T follicular helper cell (primary cell): Measurements from ENCODE around the gene JAML.

Experiments
- DNase-seq: peaks from one replicate; pipeline ENCODE4 v3.0.0-alpha.2; 2020; ENCODE audit warnings: low read depth

JAML gene

DNA sequence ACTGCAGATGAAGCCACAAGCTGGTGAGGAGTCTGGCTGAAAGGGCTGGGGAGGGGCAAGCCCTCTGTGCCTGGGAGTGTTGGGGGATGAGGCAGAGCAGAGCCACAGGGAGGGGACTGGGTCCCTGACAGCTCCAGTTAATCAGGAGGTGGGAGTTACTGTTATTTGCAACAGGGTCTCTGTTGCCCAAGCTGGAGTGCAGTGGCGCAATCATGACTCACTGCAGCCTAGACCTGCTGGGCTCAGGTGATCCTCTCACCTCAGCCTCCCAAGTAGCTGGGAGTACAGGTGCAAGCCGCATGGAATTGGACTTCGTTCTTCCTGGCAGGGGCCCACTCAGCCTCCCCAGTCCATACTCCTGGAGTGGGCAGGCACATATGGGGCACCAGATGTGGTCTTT, 56.1 kb downstream of the JAML start:
- no peak for DNase-seq

DNA sequence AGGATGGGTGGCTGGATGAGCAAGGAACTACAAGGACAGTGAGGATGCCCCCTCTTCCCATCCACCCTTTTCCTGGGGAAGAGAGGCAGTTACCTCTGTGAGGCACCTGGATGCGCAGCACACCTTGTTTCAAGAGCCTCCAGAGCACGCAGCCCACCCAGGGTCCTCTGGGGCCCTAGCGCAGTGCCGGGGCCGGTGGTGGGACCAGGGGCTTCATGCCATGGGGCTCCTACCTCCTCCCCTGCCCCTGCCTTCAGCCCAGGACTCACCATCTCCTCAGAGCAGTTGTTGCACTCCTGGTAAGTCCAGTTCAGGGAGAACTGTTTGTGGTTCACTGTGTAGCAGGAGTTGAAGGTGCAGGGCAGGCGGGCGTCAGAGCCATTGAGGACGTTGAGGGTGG, 56.5 kb downstream of the JAML start:
- no peak for DNase-seq

DNA sequence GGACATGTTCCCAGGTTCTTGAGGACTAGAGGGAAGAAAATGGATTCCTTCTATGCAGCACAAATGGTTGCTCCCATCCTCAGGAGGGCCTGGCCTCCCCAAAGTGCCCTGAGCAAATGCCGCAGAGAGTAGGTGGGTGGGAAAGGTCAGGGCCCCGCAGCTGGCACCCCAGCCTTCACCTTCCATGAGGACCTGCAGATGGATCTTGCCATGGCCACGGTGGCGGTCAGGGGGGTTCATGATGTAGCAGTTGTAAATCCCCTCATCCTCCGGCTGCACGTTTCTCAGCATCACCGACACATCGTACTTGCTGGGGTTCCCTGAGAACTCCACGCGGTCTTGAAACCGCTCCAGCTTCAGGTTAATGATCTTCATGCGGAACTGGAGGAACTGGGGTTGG, 56.9 kb downstream of the JAML start:
- no peak for DNase-seq

DNA sequence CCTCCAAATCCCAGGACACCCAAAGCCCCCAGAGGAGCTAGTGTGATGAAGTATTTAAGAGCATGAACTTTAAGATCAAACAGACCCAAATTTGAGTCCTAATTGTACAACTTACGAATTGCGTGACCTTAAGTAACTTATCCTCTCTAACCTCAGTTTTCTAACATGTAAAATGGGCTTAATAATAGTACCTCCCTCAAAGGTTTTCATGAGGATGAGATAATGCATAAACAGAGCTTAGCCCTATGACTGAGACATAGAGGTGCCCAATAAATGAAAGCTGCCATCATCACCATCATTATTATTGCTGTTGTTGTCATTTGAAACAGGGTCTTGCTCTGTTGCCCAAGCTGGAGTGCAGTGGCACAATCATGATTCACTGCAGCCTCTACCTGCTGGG, 57.6 kb downstream of the JAML start:
- DNase-seq, result no peak

DNA sequence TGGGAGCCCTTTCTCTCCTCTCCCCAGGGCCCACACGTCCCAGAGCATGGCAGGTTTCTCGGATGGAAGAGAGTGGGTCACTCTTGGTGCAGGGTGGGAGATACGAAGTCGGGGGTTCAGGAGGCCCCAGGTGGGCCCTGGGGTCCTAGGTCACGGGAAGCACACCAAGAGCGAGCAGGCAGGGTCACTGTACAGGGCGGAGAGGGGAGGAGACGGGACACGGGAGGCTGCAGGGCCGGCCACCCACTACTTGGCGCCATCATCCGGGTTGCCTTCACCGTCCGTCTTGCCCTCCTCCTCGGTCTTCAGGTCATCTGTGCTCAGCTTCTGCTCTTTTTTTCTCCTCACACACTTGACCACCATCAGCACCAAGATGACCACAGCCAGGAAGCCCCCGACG, 58.2 kb downstream of the JAML start:
- no peak for DNase-seq

DNA sequence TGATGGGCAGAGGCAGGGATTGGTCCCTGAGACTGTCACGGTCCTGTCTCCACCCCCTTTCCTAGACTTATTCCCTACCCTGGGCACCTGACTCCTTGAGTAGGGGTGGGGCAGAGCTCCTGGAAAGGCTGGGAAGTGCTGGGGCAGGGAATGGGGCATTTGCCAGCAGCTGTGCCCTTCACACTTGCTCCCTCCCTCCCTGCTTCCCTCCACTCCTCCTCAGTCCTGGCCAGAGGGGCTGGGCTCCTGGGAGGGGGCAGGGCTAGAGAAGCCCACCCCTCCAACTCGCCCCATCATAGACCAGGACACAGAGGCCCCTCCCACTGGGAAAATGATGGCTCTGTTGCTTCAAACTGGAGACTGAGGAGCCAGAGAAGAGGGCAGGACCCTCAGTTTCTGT, 59.9 kb downstream of the JAML start:
- DNase-seq, result no peak

DNA sequence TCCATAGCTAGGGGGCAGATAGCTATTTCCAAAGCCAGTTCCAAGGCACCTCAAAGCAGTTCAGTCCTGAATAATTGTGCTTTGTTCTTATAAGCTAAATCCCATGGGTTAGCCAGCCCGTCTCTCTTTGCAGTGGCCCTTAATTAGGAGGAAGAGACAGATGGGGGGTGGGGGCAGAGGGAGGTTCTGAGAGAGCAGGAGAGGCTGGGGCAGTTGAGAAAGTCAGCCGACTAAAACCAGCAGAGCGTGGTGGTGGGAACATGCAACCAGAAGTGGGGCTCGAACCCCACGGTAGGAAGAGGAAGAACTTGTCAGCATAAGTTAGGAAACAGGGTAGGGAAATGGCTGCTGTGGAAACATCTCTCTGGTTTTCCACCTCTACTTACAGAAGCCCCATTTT, 61.3 kb downstream of the JAML start:
- DNase-seq, result no peak

DNA sequence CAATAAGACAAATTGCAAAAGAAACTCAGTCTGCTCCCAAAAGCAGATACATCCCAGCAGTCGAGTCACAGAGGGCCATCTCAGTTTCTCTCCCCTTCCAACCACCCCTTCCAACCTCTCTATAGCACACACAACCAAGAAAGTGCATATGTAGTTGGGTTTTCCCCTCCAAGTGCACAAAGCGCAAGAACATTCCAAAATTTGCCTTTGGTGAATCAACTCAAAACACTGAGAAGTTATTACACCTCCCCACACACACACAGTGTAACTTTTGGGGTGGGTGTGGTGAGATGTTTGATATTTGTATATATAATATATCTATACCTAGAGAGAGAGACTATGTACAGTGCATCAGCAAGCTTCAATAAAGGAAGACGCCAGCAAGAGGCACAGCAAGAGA, 62.0 kb downstream of the JAML start:
- DNase-seq, result no peak

DNA sequence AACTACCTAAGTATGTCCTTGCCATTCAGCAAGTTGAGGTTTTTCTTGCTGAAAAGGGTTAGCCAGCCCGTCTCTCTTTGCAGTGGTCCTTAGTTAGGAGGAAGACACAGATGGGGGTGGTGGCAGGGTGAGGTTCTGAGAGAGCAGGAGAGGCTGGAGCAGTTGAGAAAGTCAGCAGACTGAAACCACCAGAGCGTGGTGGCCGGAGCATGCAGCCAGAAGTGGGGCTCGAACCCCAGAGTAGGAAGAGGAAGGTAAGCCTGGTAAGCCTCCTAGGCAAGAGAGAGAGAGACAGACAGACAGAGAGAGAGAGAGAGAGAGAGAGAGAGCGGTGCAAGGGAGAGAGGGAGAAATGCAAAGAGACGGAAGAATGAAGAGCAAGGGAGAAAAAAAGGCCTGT, 63.0 kb downstream of the JAML start:
- no peak for DNase-seq

DNA sequence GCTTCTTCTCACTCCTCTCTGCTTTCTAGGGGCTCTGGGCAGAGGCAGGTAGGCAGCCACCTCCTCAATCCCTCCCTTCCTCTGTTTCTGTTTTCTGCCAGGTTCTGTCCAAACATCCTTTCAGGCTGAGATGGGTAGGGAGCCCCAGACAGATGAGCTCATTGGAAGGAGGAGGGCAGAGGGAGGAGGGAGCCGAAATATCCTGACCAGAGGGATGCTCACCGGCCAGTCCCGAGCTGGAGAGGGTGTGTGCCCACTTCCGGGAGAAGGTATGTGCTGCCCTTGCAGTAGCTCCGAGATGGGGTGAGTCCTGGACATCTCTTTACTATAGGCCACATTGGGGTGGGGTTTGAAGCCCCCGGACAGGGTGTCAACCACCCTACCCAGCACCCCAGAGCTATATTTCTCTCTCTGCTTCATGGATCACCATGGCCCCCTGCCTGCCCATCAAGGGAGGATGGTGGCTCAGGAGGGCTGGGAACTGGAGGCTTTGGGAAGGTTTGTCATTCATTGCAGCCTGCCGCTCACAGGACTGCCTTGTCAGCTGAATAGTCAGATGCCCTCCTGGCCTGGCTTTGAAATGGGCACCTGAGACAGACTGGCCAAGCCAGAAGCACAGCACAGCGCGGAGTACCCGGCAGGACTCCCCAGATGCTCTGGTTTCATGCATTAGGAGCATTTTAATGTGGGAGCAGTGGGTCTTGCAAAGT, 67.5 kb downstream of the JAML start:
- DNase-seq, result no peak

DNA sequence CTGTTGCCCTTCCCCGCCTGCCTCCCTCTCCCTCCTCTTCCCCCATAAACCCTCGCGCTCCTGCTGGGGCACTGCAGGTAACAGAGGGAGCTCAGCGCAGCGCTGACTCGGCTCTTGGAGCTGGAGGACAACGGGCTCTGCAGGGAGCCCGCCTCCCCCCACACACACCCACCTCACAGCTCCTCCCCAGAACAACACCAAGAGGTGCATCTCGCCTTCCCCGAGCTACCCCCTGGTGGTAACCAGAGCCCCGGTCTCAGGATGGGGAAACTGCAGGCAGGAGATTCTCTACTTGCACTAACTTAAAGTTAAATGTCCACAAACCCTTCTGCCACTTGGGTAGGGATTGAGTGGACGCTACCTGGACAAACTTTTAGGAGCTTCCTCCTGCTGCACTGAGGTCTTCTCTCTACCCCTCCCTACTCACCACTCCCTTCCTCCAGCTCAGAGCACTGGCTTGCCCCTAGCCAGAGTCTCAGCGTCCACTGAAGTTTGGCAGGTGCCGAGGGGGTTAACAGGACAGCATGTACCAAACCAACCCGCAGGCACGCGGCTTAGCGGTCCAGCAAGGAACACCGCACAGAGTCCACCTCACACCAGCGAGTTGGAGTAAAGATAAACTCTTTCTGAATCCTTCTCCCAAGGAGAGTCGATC, 68.2 kb downstream of the JAML start:
- DNase-seq, result no peak

DNA sequence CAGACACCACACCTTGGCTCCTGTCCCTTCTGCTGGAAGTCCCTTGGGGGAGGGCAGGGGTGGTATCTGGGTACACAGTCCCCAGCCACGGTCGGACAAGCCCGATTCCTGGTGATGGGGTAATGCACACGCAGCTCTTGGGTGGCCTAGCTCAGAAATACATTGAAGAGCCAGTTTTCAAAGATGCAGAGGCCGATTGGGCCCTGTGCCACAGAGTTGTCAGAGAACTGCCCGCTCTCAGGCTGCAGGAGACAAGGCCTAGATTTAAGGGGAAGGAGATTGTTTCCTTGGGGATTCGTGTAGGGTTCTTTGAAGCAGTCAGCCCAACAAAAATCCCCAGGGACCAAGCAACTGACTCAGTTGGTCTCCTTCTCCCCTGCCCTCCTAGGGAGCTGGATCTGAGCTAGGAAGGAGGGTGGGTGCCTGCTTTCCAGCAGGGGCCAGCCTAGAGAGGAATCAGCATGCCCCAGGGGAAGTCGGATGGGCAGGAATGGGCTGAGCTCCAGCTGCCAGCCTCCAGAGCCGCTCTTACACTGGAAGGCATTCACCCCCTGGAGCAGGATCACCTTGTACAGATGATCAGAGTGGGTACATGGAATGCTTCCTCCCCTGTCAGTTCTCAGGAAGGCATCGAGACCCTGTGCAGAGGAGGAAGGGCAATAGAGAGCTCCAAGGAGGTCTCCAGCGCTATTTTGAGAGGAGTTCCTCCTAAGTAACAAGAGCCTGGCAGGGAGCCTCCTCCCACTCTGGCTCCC, 68.9 kb downstream of the JAML start:
- no peak for DNase-seq

DNA sequence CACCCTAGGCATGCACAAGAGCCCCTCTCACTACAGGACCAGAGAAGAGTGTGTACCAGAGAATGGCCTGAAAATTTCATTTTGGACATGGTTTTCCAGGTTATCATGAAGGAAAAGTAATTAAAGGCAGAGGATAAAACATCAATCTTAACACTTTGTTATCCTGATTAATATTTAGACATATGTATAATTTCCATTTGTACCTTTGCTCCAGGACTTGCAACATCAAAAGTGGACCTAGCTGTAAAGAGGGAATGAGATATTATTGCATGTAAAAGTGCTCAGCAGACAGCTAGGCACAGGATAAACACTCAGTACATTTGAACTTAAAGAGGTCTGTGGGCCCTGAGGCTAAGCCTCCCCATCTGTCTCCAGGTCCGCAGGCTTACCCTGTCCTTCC, 70.2 kb downstream of the JAML start:
- DNase-seq, result no peak

DNA sequence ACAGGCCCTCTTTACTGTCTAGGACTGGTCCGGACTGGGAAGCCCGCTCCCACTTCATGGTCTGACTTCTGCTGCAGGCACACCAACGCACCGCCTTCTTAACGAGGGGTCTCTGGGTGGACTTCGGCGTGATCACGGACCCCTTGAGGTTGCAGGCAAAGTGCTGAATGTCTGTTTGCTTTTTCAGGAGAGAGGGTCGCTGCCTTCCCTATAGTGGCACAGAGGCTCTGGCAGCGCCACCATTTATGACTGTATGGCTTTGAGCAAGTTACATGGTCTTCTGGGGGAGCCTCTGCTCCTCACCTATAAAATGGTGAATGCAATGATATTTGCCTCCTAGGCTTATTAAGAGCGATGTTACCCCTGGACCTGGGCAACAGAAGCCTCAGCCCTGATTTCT, 70.8 kb downstream of the JAML start:
- DNase-seq, result no peak

DNA sequence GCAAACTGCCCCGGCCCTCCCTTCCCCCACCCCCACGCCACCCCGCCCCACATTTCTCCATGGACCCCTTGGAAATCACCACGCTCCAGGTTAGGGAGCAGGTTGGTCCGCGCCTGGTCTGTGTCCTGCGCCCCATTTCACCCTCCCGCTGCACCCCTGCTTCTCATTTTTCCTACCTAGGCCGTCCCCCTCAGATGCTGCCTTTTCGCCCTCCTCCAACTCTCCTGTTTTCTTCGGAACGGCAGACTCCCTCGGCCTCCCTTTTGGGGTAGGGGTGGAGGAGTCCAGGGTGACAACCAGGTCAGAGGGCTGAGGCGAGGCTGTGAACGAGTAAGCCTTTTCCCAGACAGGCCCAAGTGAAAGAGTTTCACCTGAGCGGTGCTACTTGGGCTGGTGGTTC, 71.3 kb downstream of the JAML start:
- no peak for DNase-seq

DNA sequence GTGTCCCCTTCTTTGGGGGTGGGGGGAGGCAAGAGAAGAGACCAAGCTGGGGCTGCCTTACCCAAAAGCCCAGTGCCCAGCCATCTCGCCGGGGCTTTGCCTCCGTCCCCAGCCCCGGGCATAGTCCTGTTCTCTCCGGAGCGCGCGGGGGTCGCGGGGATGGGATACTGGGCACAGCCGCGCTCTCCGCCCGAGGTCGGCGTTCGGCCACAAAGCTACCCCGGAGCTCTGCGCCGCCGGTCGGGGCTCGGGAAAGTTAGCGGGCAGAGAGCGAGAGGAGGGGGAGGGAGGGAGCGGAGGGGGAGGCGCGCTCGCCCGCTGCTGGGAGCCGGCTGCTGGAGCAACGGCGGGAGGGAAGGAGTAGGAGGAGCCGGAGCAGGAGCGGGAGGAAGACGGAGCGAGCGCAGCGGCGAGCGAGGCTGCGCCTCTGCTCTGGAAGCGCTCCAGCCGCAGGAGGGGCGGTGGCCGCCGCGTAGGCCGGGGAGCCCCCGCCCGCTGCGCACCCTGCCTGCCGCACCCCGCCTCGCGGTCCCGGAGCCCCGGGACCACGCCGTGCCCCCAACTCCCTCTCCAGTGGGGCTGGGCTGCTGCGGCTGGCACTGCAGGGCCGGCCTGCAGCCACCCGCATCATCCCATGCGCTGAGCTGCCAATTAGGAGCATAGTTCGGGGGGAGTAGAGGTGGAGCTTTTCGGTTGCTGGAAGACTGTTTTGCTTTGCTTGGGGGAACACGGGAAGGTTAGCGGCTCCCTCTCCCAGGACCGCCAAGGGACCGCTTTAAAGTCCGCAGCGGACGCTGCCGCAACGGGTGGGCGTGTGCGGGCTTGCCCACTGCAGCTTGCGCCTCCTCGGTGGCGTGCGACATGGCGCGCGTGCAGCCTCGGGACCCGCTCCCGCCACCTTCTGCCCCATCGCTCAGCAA, 72.0 kb downstream of the JAML start, which contains the start of gene SCN4B:
SCN4B (minus strand) TSS at position 272 of the 920 bp plus-strand sequence; CDS start at position 122, 150 bp downstream.
- no peak for DNase-seq

DNA sequence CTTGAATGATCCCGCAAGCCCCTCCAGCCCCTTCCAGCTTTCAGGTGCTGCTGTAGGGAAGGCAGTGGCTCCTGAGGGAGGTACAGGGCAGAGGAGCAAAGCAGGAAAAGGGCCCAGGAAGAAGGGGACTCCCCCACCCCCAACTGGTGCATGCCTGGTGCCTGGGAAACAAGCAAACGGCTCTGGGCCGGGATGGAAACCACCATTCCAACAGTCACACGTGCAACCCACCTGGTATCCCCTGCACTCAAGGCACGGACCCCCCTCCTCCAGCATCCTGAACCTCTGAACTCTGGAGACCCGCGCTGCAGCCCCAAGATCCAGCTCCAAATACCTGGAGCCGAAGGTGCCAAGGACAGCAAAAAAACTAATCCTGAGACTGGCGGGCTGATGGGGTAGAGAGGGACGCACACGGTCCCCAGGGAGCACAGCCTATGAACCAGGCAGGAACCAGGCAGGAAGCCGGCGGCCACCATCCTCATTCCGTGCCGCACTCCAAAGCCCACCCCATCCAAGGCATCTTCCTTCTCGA, 72.7 kb downstream of the JAML start:
- DNase-seq, result no peak

DNA sequence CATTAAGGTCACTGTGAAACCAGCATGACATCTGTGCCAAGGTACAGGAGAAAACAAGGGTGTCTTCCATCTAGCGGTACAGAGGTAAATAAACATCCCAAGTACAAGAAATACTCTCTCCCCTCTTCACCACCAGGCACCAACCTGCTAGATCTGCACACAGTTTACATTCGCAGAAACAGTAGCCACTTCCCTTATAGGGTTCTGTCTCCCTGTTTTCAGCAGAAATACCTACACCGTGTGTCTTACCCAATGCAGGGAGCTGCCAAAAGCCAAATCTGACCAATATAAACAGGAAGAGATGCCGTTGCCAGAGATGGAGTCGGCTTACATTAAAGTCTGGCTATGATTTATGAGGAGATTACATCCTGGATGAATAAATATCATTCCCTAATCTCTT, 73.4 kb downstream of the JAML start:
- no peak for DNase-seq

DNA sequence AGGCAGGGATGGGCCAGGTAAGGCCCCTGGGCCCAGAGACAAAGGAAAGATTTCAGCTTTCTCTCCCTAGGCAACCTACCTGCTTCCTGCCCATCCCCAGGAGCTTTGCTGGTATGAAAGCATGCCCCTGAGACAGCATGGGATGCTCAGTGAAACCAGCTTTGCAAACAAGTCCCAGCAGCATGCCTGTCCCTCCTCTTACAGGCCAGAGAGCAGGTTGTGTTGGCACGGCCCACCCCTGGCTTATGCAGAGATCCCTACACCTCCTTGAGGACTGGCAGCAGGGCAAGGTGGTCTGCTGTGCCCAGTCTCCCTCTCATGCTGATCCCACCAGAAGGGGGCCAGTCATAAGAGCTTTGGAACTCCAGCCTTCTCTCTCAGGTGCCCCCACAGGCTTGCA, 75.3 kb downstream of the JAML start:
- DNase-seq, result no peak

DNA sequence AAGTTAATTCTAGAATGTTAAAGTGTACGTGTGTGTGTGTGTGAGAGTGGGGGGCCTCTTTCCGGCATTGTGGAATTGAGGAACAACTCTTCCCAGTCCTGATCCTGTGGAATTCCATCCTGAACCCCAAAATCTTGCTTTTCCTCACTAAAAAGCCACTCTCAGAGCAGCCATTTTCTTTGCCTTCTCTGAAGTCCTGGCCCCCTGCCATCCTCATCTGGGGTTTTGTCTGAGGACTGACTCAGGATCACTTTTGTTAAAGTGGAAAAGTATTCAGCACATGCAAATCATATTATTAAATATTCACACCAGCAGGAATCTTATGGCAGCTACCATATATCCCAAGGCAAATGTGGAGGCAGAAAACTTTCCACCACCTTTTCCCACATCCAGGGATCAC, 76.0 kb downstream of the JAML start:
- no peak for DNase-seq

DNA sequence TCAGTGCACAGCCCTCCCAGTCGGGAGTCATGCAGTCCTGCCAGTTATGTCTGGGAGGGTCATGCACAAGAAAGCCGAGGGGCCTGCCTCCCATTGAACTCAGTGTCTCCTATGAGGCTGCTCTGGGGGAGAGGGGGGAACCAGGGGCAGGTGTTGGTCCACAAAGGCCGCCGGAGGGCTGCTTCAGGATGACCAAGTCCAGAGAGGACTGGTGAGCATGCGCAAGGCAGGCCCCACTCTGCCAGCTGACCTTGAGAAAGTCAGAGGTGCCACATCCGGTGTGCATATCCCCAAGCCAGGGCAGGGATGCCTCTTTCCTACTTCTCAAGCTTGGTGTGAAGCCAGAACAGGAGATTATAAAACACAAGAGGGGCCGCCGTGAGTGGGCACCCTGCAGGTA, 76.6 kb downstream of the JAML start:
- no peak for DNase-seq

DNA sequence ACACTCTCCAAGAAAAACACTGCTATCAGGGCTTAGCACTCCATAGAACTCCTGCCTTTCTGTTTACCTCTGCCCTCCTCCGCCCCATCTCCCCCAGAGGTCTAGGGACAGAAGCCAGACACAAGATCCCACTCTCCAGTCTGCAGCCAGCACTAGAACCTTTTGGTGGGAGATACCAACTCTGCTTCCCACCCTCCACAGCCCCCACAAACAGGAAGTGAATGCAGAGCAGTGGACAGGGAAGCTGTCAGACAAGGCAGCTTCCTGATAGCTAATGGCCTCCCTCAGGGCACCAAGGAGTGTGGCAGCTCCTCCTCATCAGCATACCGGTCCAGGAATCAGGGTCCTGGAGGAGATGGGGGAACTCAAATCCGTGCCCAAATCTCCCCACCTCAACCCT, 77.3 kb downstream of the JAML start:
- no peak for DNase-seq
